Muscle layer of duodenum (tissue), 2 donors: ENCODE data around the gene CILP2.
A peak's percentile ranks its signal among the peaks of the same experiment; 100 is the strongest.

Source experiments
- H3K27ac ChIP-seq: one replicate; pipeline ENCODE4 v1.7.0; 2013; ENCODE audit warnings: mild to moderate bottlenecking, low read length
- H3K27me3 ChIP-seq: one replicate; pipeline ENCODE4 v1.7.0; 2013; ENCODE audit warnings: low read depth, mild to moderate bottlenecking, control low read depth, low read length
- H3K36me3 ChIP-seq, 2 donors: one replicate each; pipeline ENCODE4 v1.7.0; 2013; ENCODE audit warnings: low read length in 2 of 2, control low read depth in 1 of 2, mild to moderate bottlenecking in 1 of 2; ENCODE audit not compliant: insufficient read depth in 2 of 2, control insufficient read depth in 1 of 2
- H3K4me1 ChIP-seq, 2 donors: one replicate each; pipeline ENCODE4 v1.7.0; 2013; ENCODE audit warnings: low read length in 2 of 2, mild to moderate bottlenecking in 2 of 2, control low read depth in 1 of 2, moderate library complexity in 1 of 2; ENCODE audit not compliant: insufficient read depth in 2 of 2, control insufficient read depth in 1 of 2
- H3K4me3 ChIP-seq, 2 donors: one replicate each; pipeline ENCODE4 v1.7.0; 2013; ENCODE audit warnings: low read length in 2 of 2, low read depth in 1 of 2, mild to moderate bottlenecking in 1 of 2
- H3K9me3 ChIP-seq, 2 donors: one replicate each; pipeline ENCODE4 v1.7.0; 2013; ENCODE audit warnings: low read length in 2 of 2, control low read depth in 1 of 2, mild to moderate bottlenecking in 1 of 2; ENCODE audit not compliant: control insufficient read depth in 1 of 2
- donor health status: healthy.

CILP2 gene

GRCh38 chr19:19510432-19510831, 27.6 kb upstream of the CILP2 start:
- H3K36me3 ChIP-seq, result peaks cover 11 to 24% of the 10 kb centered on the region in 2 donors

GRCh38 chr19:19513682-19514081, 24.4 kb upstream of the CILP2 start:
- H3K4me1 ChIP-seq, result peaks cover 0 to 25% of the 10 kb centered on the region in 2 donors
- peak overlapping the region; percentile 30 to 51 for H3K4me3 ChIP-seq
- no peaks in the 10 kb centered on the region for H3K9me3 ChIP-seq
- H3K27ac ChIP-seq, result no peak overlapping the region
- H3K27me3 ChIP-seq, result no peaks in the 10 kb centered on the region
- H3K36me3 ChIP-seq, result no peaks in the 10 kb centered on the region

More at GRCh38 chr19:19510432-19510831, 27.6 kb upstream of the CILP2 start:
- Histone ChIP-seq H3K27me3 (no peaks in the 10 kb centered on the region), H3K4me3 (no peak overlapping the region), H3K4me1 (peaks cover 0 to 9% of the 10 kb centered on the region in 2 donors), H3K27ac (no peak overlapping the region), H3K9me3 (no peaks in the 10 kb centered on the region)

GRCh38 chr19:19514215-19514657, 23.8 kb upstream of the CILP2 start:
- Histone ChIP-seq H3K27ac (no peak overlapping the region), H3K27me3 (no peaks in the 10 kb centered on the region), H3K9me3 (no peaks in the 10 kb centered on the region), H3K4me1 (peaks cover 0 to 29% of the 10 kb centered on the region in 2 donors), H3K4me3 (peak overlapping the region; percentile 30 to 51), H3K36me3 (peaks cover 0 to 3% of the 10 kb centered on the region in 2 donors)

DNA sequence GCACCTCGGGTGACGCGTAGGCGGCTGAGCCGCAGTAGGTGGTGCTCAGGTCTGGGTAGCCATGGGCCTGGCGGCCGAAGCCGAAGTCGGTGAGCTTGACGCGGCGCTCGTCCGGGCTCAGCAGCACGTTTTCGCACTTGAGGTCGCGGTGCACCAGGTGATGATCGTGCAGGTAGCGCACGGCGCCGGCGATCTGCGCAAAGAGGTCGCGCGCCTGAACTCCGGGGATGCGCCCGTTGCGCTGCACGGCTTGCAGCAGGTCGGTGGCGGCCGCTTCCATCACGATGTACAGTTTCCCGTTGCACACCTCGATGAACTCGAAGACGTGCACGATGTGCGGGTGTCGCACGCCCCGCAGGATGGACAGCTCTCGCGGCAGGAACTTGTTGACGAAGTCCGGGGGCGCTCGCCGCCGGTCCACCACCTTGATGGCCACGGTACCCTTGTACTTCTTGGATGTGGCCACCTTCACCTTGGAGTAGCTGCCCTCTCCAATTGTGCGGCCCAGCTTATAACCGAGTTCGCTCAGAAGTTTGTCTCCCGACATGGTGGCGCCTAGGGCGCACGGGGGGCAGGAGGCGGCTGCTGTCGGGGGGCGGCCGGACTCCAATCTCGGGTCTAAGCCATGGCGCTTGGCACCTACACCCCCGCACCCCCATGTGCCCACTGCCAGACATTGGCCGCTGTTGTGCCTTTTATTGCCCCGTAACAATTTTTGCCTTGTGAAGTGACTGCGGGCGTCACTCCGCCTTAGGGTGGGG, 23.0 kb upstream of the CILP2 start, which contains the start of gene TSSK6:
Gene TSSK6 (minus strand): TSS at position 668 of the 761 bp plus-strand sequence. CDS start 121 bp downstream, at position 547.
- Histone ChIP-seq H3K36me3 (peaks cover 4 to 11% of the 10 kb centered on the region in 2 donors), H3K9me3 (no peaks in the 10 kb centered on the region), H3K4me1 (peaks cover 0 to 36% of the 10 kb centered on the region in 2 donors), H3K27ac (peak within 1 kb of the TSS; percentile 75), H3K27me3 (no peaks in the 10 kb centered on the region), H3K4me3 (peak within 1 kb of the TSS; percentile 82 to 91)

DNA sequence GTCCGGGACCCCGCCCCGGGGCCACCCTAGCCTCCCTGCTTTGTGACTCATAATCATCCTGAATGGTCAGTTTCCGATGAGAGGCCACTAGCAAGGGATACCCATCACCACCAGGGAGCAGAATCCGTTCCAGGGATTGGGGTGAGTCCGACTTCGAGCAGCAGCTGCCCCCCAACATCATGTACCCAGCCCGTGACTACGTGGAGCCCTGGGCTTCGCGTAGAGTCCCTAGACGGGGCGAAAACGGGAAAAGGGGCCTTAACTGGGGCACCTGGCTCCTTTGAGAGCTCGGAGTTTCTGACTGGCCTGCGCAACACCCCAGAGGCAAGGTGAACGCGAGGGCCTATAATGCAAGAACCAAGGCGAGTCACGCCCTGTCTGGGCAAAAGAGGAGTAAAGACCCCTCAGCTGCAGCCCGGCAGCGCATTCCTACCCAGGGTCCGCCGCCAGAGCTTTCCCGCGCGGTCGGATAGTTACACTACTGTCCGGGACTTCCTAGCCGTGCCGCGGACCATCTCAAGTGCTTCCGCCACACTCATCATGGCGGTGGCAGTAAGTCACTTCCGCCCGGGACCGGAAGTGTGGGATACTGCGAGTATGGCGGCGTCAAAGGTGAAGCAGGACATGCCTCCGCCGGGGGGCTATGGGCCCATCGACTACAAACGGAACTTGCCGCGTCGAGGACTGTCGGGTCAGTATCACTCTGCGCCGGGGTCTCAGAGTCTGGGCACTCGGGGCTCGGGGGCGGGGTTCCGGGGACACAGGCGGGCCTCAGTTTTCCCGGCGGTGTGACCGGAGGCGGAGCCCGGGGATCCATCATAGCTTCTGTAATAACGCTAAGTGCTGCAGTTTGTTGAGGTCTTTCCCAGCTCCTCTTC, 22.2 kb upstream of the CILP2 start, which contains the start of gene NDUFA13:
Gene NDUFA13 (plus strand): TSS at position 584 of the 878 bp plus-strand sequence. CDS start 14 bp downstream, at position 598.
- Histone ChIP-seq H3K4me1 (peaks cover 0 to 37% of the 10 kb centered on the region in 2 donors), H3K4me3 (peak within 1 kb of the TSS; percentile 82 to 91), H3K27me3 (no peaks in the 10 kb centered on the region)

DNA sequence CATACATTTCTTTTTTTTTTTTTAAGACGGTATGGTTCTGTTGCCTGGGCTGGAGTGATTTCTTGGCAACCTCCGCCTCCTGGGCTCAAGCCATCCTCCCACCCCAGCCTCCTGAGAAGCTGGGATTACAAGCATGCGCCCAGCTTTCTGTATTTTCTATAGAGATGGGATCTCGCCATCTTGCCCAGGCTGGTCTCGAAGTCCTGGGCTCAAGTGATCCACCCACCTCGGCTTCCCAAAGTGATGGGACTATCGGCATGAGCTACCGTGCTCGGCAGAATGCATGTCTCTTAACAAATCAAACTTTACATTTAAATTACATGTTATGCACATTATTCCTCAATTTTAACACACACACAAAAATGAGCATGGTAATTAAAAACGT, 20.8 kb upstream of the CILP2 start:
- Histone ChIP-seq H3K27me3 (no peaks in the 10 kb centered on the region), H3K36me3 (peaks cover 4 to 13% of the 10 kb centered on the region in 2 donors), H3K4me3 (peak overlapping the region; percentile 82 to 91), H3K9me3 (no peaks in the 10 kb centered on the region), H3K27ac (no peak overlapping the region), H3K4me1 (peaks cover 0 to 37% of the 10 kb centered on the region in 2 donors)

More for the DNA sequence above, 22.2 kb upstream of the CILP2 start, which contains the start of gene NDUFA13:
- no peaks in the 10 kb centered on the region for H3K9me3 ChIP-seq
- peak within 1 kb of the TSS; percentile 75 for H3K27ac ChIP-seq
- peaks cover 4 to 13% of the 10 kb centered on the region in 2 donors for H3K36me3 ChIP-seq

- H3K27me3 ChIP-seq, result no peaks in the 10 kb centered on the region
- H3K27ac ChIP-seq, result no peak overlapping the region
- peaks cover 9 to 24% of the 10 kb centered on the region in 2 donors for H3K36me3 ChIP-seq
- H3K4me1 ChIP-seq, result peaks cover 0 to 26% of the 10 kb centered on the region in 2 donors
- H3K9me3 ChIP-seq, result no peaks in the 10 kb centered on the region
- H3K4me3 ChIP-seq, result no peak overlapping the region
These were observed 17.1 kb upstream of the CILP2 start for GRCh38 chr19:19520989-19521388.

- Histone ChIP-seq H3K27me3 (no peaks in the 10 kb centered on the region), H3K9me3 (no peaks in the 10 kb centered on the region), H3K4me3 (no peak overlapping the region), H3K36me3 (peaks cover 9 to 43% of the 10 kb centered on the region in 2 donors), H3K27ac (no peak overlapping the region), H3K4me1 (peaks cover 0 to 12% of the 10 kb centered on the region in 2 donors)
These were observed 14.9 kb upstream of the CILP2 start for GRCh38 chr19:19523177-19523576.

GRCh38 chr19:19524053-19524452, 14.0 kb upstream of the CILP2 start:
- H3K4me3 ChIP-seq, result no peak overlapping the region
- peaks cover 0 to 13% of the 10 kb centered on the region in 2 donors for H3K4me1 ChIP-seq
- H3K27me3 ChIP-seq, result no peaks in the 10 kb centered on the region
- peaks cover 9 to 42% of the 10 kb centered on the region in 2 donors for H3K36me3 ChIP-seq
- H3K27ac ChIP-seq, result no peak overlapping the region
- no peaks in the 10 kb centered on the region for H3K9me3 ChIP-seq

DNA sequence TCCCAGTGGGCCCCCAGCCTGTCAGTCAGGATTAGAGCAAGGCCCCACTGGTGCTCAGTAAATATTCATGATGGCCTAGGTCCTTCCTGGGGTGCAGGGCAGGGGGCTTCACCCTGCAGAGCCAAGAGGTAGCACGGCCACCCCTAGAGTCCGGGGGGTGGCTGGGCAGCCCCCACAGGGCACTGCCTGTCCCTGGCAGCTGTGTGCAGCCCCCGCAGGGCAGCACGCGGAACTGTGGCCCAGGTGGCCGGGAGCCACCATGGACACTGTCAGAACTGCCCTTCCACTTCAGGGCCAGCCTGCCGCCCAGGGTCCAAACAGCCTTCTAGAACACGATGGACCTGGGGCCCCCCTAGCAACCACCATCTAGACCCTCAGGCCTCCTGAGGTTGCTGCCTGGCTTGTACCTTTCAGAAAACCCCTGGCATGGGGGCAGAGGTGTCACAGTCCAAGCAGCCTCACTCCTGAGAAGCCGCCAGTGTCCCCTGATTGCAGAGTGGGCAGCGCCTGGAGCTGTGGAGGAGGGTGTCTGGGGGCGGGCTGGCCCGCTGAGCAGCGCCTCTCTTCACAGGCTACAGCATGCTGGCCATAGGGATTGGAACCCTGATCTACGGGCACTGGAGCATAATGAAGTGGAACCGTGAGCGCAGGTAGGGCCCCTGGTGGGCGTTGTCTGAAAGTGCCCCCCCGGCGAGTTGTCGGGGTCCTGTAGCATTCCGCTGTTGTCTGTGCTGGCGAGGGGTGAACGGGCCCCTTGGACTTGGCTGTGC, 12.3 kb upstream of the CILP2 start:
- Histone ChIP-seq H3K36me3 (peaks cover 4 to 31% of the 10 kb centered on the region in 2 donors), H3K27ac (no peak overlapping the region), H3K4me1 (peaks cover 0 to 5% of the 10 kb centered on the region in 2 donors)

More for the DNA sequence above, 12.3 kb upstream of the CILP2 start:
- Histone ChIP-seq H3K9me3 (no peaks in the 10 kb centered on the region), H3K4me3 (no peak overlapping the region), H3K27me3 (no peaks in the 10 kb centered on the region)
